BE2C (cell line): ENCODE results near the gene TMEM250.

Experiments used
- DNase-seq: peaks from one replicate; pipeline ENCODE4 v3.0.0-alpha.2; 2020
- H3K27me3 ChIP-seq: fragments of 250-450 bp; sonication (Bioruptor Pico); 2 replicates; pipeline ENCODE4 v1.5.1; 2020; ENCODE audit warnings: mild to moderate bottlenecking
- H3K36me3 ChIP-seq: fragments of 250-450 bp; sonication (Bioruptor Pico); 2 replicates; pipeline ENCODE4 v1.5.1; 2020; ENCODE audit warnings: mild to moderate bottlenecking
- H3K4me1 ChIP-seq: fragments of 250-450 bp; sonication (Bioruptor Pico); 2 replicates; pipeline ENCODE4 v1.5.1; 2020
- H3K4me3 ChIP-seq: 2 replicates; pipeline ENCODE4 v1.5.1; 2011; ENCODE audit warnings: low read depth, low read length
- H3K9me3 ChIP-seq: fragments of 250-450 bp; sonication (Bioruptor Pico); 2 replicates; pipeline ENCODE4 v1.5.1; 2020
- CTCF ChIP-seq: IDR thresholded peaks from 2 replicates; pipeline ENCODE4 v1.5.1; 2012; ENCODE audit warnings: mild to moderate bottlenecking, low read depth, low read length

TMEM250 gene

GRCh38 chr9:136145580-136145979 lies 26.9 kb upstream of the TMEM250 start:
- no peaks in the 10 kb centered on the region for H3K27me3 ChIP-seq
- H3K4me1 ChIP-seq, result no peaks in the 10 kb centered on the region; the same call in 1 of the 2 replicates
- no peak overlapping the region for H3K4me3 ChIP-seq
- no peaks in the 10 kb centered on the region for H3K9me3 ChIP-seq
- TF ChIP-seq CTCF, result no peak
- no peaks in the 10 kb centered on the region for H3K36me3 ChIP-seq
- peak; percentile 10 for DNase-seq

- no peaks in the 10 kb centered on the region for H3K36me3 ChIP-seq
- no peak for TF ChIP-seq CTCF
- H3K4me1 ChIP-seq, result no peaks in the 10 kb centered on the region; the same call in 1 of the 2 replicates
- H3K9me3 ChIP-seq, result no peaks in the 10 kb centered on the region
- H3K4me3 ChIP-seq, result no peak overlapping the region
- no peaks in the 10 kb centered on the region for H3K27me3 ChIP-seq
- DNase-seq, result no peak
Observed at GRCh38 chr9:136144450-136144849, 25.8 kb upstream of the TMEM250 start.

GRCh38 chr9:136143215-136144001 lies 24.7 kb upstream of the TMEM250 start:
- no peak overlapping the region for H3K4me3 ChIP-seq
- DNase-seq, result peak; percentile 71

GRCh38 chr9:136142859-136143214 lies 24.2 kb upstream of the TMEM250 start:
- TF ChIP-seq CTCF, result no peak
- Histone ChIP-seq H3K36me3 (no peaks in the 10 kb centered on the region), H3K27me3 (no peaks in the 10 kb centered on the region; the same call in 1 of the 2 replicates), H3K4me3 (no peak overlapping the region), H3K9me3 (no peaks in the 10 kb centered on the region), H3K4me1 (no peaks in the 10 kb centered on the region; the same call in 1 of the 2 replicates)
- DNase-seq, result no peak

More at GRCh38 chr9:136143215-136144001, 24.7 kb upstream of the TMEM250 start:
- Histone ChIP-seq H3K36me3 (no peaks in the 10 kb centered on the region), H3K9me3 (no peaks in the 10 kb centered on the region), H3K27me3 (no peaks in the 10 kb centered on the region; the same call in 1 of the 2 replicates), H3K4me1 (no peaks in the 10 kb centered on the region; the same call in 1 of the 2 replicates)
- TF ChIP-seq CTCF, result peak; percentile 73

GRCh38 chr9:136142414-136142796 lies 23.7 kb upstream of the TMEM250 start:
- Histone ChIP-seq H3K36me3 (no peaks in the 10 kb centered on the region), H3K4me3 (no peak overlapping the region), H3K4me1 (no peaks in the 10 kb centered on the region; the same call in 1 of the 2 replicates), H3K27me3 (no peaks in the 10 kb centered on the region; the same call in 1 of the 2 replicates), H3K9me3 (no peaks in the 10 kb centered on the region)
- DNase-seq, result no peak
- TF ChIP-seq CTCF, result no peak
